Ishikawa (cell line): ENCODE results near the gene TBC1D13.

ENCODE experiments used
- CEBPB ChIP-seq: IDR thresholded peaks from 2 replicates; pipeline ENCODE4 v1.6.1; 2012
- CREB1 ChIP-seq: IDR thresholded peaks from 2 replicates; pipeline ENCODE4 v1.6.1; 2012; ENCODE audit warnings: low read depth
- EGR1 ChIP-seq: IDR thresholded peaks from 2 replicates; pipeline ENCODE4 v1.6.1; 2012
- EP300 ChIP-seq: IDR thresholded peaks from 2 replicates; pipeline ENCODE4 v1.6.1; 2012; ENCODE audit warnings: borderline replicate concordance
- FOXM1 ChIP-seq: IDR thresholded peaks from 2 replicates; pipeline ENCODE4 v1.6.1; 2012; ENCODE audit warnings: low read depth, borderline replicate concordance
- NFIC ChIP-seq: IDR thresholded peaks from 2 replicates; pipeline ENCODE4 v1.6.1; 2012
- RAD21 ChIP-seq: IDR thresholded peaks from 2 replicates; pipeline ENCODE4 v1.6.1; 2012; ENCODE audit warnings: low read depth
- REST ChIP-seq: IDR thresholded peaks from 2 replicates; pipeline ENCODE4 v1.6.1; 2012; ENCODE audit warnings: low read depth, mild to moderate bottlenecking
- TAF1 ChIP-seq: IDR thresholded peaks from 2 replicates; pipeline ENCODE4 v1.6.1; 2012; ENCODE audit warnings: low read depth, mild to moderate bottlenecking
- TCF12 ChIP-seq: IDR thresholded peaks from 2 replicates; pipeline ENCODE4 v1.6.1; 2012; ENCODE audit warnings: low read depth
- TEAD4 ChIP-seq: IDR thresholded peaks from 2 replicates; pipeline ENCODE4 v1.6.1; 2012
- YY1 ChIP-seq: IDR thresholded peaks from 2 replicates; pipeline ENCODE4 v1.6.1; 2012; ENCODE audit warnings: low read depth
- ZBTB7A ChIP-seq: IDR thresholded peaks from 2 replicates; pipeline ENCODE4 v1.6.1; 2012; ENCODE audit warnings: low read depth
- TF ChIP-seq, protein P1 (sequence below): IDR thresholded peaks from 2 replicates; pipeline ENCODE4 v1.6.1; 2012
- TF ChIP-seq, protein P2 (sequence below): IDR thresholded peaks from 2 replicates; pipeline ENCODE4 v1.6.1; 2012

Gene TBC1D13

GRCh38 chr9:128840524-128840923 is 53.5 kb downstream of the TBC1D13 start:
- TF ChIP-seq TEAD4 (no peak), EP300 (no peak), CEBPB (no peak), REST (no peak)

GRCh38 chr9:128841694-128842492 is 54.8 kb downstream of the TBC1D13 start:
- TF ChIP-seq EP300, result no peak

GRCh38 chr9:128845186-128845931 is 58.3 kb downstream of the TBC1D13 start:
- TF ChIP-seq FOXM1 (no peak), TAF1 (no peak), YY1 (no peak), REST (no peak), NFIC (no peak), ZBTB7A (no peak), CEBPB (no peak), EP300 (no peak)
- TF ChIP-seq, protein P1, sequence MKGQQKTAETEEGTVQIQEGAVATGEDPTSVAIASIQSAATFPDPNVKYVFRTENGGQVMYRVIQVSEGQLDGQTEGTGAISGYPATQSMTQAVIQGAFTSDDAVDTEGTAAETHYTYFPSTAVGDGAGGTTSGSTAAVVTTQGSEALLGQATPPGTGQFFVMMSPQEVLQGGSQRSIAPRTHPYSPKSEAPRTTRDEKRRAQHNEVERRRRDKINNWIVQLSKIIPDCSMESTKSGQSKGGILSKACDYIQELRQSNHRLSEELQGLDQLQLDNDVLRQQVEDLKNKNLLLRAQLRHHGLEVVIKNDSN, result no peak

GRCh38 chr9:128846680-128847030 is 59.6 kb downstream of the TBC1D13 start:
- TF ChIP-seq ZBTB7A (no peak), CEBPB (no peak), EP300 (no peak), YY1 (no peak), TEAD4 (no peak), CREB1 (no peak), RAD21 (no peak), NFIC (no peak), TAF1 (no peak), FOXM1 (no peak), EGR1 (no peak), TCF12 (no peak), REST (no peak)
- TF ChIP-seq, protein P2, sequence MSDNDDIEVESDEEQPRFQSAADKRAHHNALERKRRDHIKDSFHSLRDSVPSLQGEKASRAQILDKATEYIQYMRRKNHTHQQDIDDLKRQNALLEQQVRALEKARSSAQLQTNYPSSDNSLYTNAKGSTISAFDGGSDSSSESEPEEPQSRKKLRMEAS, result no peak
- TF ChIP-seq, protein P1, result no peak

- TF ChIP-seq CREB1 (no peak), NFIC (no peak), FOXM1 (no peak), REST (no peak), TEAD4 (no peak), EGR1 (no peak), RAD21 (no peak), TAF1 (no peak), EP300 (no peak)
- TF ChIP-seq, protein P2, result no peak
- TF ChIP-seq, protein P1, result no peak
Observed at GRCh38 chr9:128847803-128848202, 60.8 kb downstream of the TBC1D13 start.
